Measurements from ENCODE around the gene RPF1. TPM values are rescaled to one million over a fixed set of nuclear protein-coding genes. Genes with fewer than 3 reads are reported as not detected.

The RPF1 gene
- total RNA-seq, 1 experiment from 2014 or later, result 80.6 TPM

Other genes starting within 250 kb of the RPF1 start
- 0.20 and 2.3 TPM in 2 replicates for gene SAMD13, start 177.6 kb upstream of the RPF1 start, total RNA-seq (2014; rRNA removed; shearing (Covaris generic))
- not detected in 2 replicates for gene DNASE2B, start 80.8 kb upstream of the RPF1 start, total RNA-seq (2014; rRNA removed; shearing (Covaris generic))
- gene SPATA1, start 27.1 kb downstream of the RPF1 start, total RNA-seq (2014; rRNA removed; shearing (Covaris generic)), result 0.30 TPM in 1 of 2 replicates, not detected in the other
- 229 and 313 TPM in 2 replicates for gene GNG5, start 27.3 kb downstream of the RPF1 start, total RNA-seq (2014; rRNA removed; shearing (Covaris generic))
- gene CTBS, start 95.2 kb downstream of the RPF1 start, total RNA-seq (2014; rRNA removed; shearing (Covaris generic)), result 28.4 and 40.2 TPM in 2 replicates
- gene SSX2IP, start 211.2 kb downstream of the RPF1 start, total RNA-seq (2014; rRNA removed; shearing (Covaris generic)), result 41.3 and 45.5 TPM in 2 replicates

All from M059J (cell line).